Left ventricle myocardium inferior (tissue), 1 donor: ENCODE measurements around the gene MECR. TPM values are rescaled to one million over a fixed set of nuclear protein-coding genes. Genes with fewer than 3 reads are reported as not detected.

Experiments used
- DNase-seq: peaks from one replicate; pipeline ENCODE4 v3.0.0-alpha.2; 2020
- H3K27ac ChIP-seq: fragments of 200-600 bp; replicated peaks from 2 replicates; pipeline ENCODE4 v1.8.0; 2021
- H3K27me3 ChIP-seq: fragments of 200-600 bp; 2 replicates; pipeline ENCODE4 v1.8.0; 2021; ENCODE audit warnings: low read depth
- H3K36me3 ChIP-seq: fragments of 200-600 bp; 2 replicates; pipeline ENCODE4 v1.8.0; 2021
- H3K4me1 ChIP-seq: fragments of 200-600 bp; 2 replicates; pipeline ENCODE4 v1.8.0; 2021
- H3K4me3 ChIP-seq: fragments of 200-600 bp; 2 replicates; pipeline ENCODE4 v1.8.0; 2021; ENCODE audit warnings: mild to moderate bottlenecking, moderate library complexity
- H3K9me3 ChIP-seq: fragments of 200-600 bp; replicated peaks from 2 replicates; pipeline ENCODE4 v1.8.0; 2021
- CTCF ChIP-seq: fragments of 200-600 bp; IDR thresholded peaks from 2 replicates; pipeline ENCODE4 v1.8.0; 2021; ENCODE audit warnings: antibody characterized with exemption, mild to moderate bottlenecking, borderline replicate concordance
- intact Hi-C: fragments of 100-400 bp; cut with micrococcal nuclease; formaldehyde crosslinking; loops from one replicate; pipeline ENCODE4 v1.11.0; 2022
- total RNA-seq: library from RNA; stranded (reverse); fragmentation: NEBNext Ultra II Directional; extraction: Animal tissue kit (Norgen Biotek cat#: 25700); gene quantifications from one replicate; pipeline ENCODE4 v1.2.1, GENCODE V29; 2021
- donor health status: DM: no; HTN: yes; CAD: no; lungs with severe emphysema.

MECR gene
- total RNA-seq, 1 donor from 2014 or later, result 30.8 TPM

GRCh38 chr1:29171521-29171920 is 59.2 kb downstream of the MECR start:
- H3K27ac ChIP-seq, result no peak overlapping the region
- intact Hi-C loops, result no loop called here
- TF ChIP-seq CTCF, result no peak
- H3K9me3 ChIP-seq, result no peaks in the 10 kb centered on the region
- H3K36me3 ChIP-seq, result peaks cover 17% of the 10 kb centered on the region
- no peaks in the 10 kb centered on the region for H3K27me3 ChIP-seq
- no peak for DNase-seq
- no peak overlapping the region for H3K4me3 ChIP-seq
- peaks cover 78% of the 10 kb centered on the region for H3K4me1 ChIP-seq

DNA sequence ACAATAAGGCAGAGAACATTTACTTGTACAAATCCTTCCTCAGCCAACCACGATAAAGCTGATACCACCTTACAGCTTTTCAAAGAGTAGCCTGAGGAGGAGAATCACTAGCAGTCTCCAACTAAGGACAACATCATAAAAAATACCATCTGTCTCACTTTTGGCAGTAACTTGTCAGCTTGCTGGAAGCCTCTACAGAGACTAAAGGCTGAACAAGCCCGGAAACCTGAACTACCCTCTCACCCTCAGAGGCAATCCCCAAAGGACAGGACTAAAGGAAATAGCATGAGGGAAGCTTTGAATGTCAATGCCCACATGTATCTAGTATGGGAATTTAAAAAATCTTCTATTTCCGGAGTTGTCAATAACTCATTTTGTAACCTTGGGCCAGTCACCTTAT is 59.6 kb downstream of the MECR start:
- Histone ChIP-seq H3K27ac (no peak overlapping the region), H3K27me3 (no peaks in the 10 kb centered on the region), H3K4me3 (no peak overlapping the region), H3K36me3 (peaks cover 21% of the 10 kb centered on the region), H3K4me1 (peaks cover 78% of the 10 kb centered on the region), H3K9me3 (no peaks in the 10 kb centered on the region)
- TF ChIP-seq CTCF, result no peak
- intact Hi-C loops, result no loop called here
- DNase-seq, result no peak

GRCh38 chr1:29169976-29170375 is 60.8 kb downstream of the MECR start:
- H3K4me3 ChIP-seq, result no peak overlapping the region
- no peak overlapping the region for H3K27ac ChIP-seq
- H3K27me3 ChIP-seq, result no peaks in the 10 kb centered on the region
- no peak for DNase-seq
- H3K9me3 ChIP-seq, result no peaks in the 10 kb centered on the region
- intact Hi-C loops, result no loop called here
- TF ChIP-seq CTCF, result no peak
- peaks cover 32% of the 10 kb centered on the region for H3K36me3 ChIP-seq
- H3K4me1 ChIP-seq, result peaks cover 79% of the 10 kb centered on the region

DNA sequence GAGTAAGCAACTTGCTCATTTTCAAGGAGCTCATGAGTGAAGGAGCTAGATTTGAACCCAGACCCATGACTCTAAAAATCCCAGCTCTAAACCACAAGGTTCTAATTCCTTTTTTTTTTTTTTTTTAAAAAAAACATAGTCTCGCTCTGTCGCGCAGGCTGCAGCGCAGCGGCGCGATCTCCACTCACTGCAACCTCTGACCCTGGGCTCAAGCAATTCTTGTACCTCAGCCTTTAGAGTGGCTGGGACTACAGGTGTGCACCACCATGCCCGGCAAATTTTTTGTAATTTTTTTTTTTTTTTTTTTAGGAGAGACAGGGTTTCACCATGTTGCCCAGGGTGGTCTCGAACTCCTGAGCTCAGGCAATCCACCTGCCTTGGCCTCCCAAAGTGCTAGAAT is 62.8 kb downstream of the MECR start:
- Histone ChIP-seq H3K36me3 (peaks cover 35% of the 10 kb centered on the region), H3K27me3 (no peaks in the 10 kb centered on the region), H3K27ac (no peak overlapping the region), H3K9me3 (no peaks in the 10 kb centered on the region), H3K4me3 (no peak overlapping the region), H3K4me1 (peaks cover 83% of the 10 kb centered on the region)
- intact Hi-C loops, result no loop called here
- no peak for TF ChIP-seq CTCF
- no peak for DNase-seq

GRCh38 chr1:29166291-29166878 is 64.3 kb downstream of the MECR start:
- Histone ChIP-seq H3K27ac (no peak overlapping the region), H3K9me3 (no peaks in the 10 kb centered on the region), H3K4me3 (no peak overlapping the region), H3K27me3 (no peaks in the 10 kb centered on the region), H3K36me3 (peaks cover 32% of the 10 kb centered on the region), H3K4me1 (peaks cover 83% of the 10 kb centered on the region)
- intact Hi-C loops, result no loop called here
- TF ChIP-seq CTCF, result no peak
- DNase-seq, result no peak

GRCh38 chr1:29164588-29164987 is 66.1 kb downstream of the MECR start:
- Histone ChIP-seq H3K27ac (no peak overlapping the region), H3K36me3 (peaks cover 45% of the 10 kb centered on the region), H3K27me3 (no peaks in the 10 kb centered on the region), H3K4me1 (peaks cover 83% of the 10 kb centered on the region), H3K4me3 (no peak overlapping the region), H3K9me3 (no peaks in the 10 kb centered on the region)
- no peak for DNase-seq
- intact Hi-C loops, result no loop called here
- TF ChIP-seq CTCF, result no peak
